A673 (cell line): Measurements from ENCODE around the gene JAK3.

Experiments
- CTCF ChIP-seq: fragments of 300-800, 200-600 bp; sonication (generic); conservative IDR thresholded peaks from 2 replicates; pipeline ENCODE4 v1.5.1; 2017; ENCODE audit warnings: low read depth, mild to moderate bottlenecking, antibody characterized with exemption, low read length, moderate library complexity, mixed read lengths
- EZH2 ChIP-seq: fragments of 200-600 bp; sonication (generic); IDR thresholded peaks from 2 replicates; pipeline ENCODE4 v1.6.1; 2017; ENCODE audit warnings: borderline replicate concordance, low read depth, mild to moderate bottlenecking, mixed read lengths, antibody characterized with exemption, low read length; ENCODE audit not compliant: poor library complexity, severe bottlenecking

- TF ChIP-seq CTCF (no peak), EZH2 (no peak)
These were observed 12.4 kb downstream of the JAK3 start for GRCh38 chr19:17835182-17836006.
